Islet of Langerhans (tissue), 1 donor: ENCODE measurements around the gene SPOCK3.
"Not testable (repeated sequence)": the region's sequence is repeated elsewhere in the genome, so short reads cannot be mapped to it uniquely, and the experiment has no call there.

Source experiments
- FAIRE-seq: peaks from one replicate; lab custom pipeline; 2011; peaks lifted over from hg19 to GRCh38; lab: Jason Lieb, UNC

SPOCK3 gene

GRCh38 chr4:166941629-166942028 lies 292.7 kb downstream of the SPOCK3 start:
- FAIRE-seq: no peak

GRCh38 chr4:166930464-166930863 lies 303.8 kb downstream of the SPOCK3 start:
- FAIRE-seq: no peak

- no peak for FAIRE-seq
These were observed 309.9 kb downstream of the SPOCK3 start for GRCh38 chr4:166924424-166924823.

GRCh38 chr4:166913926-166914325 lies 320.4 kb downstream of the SPOCK3 start:
- FAIRE-seq: no peak

- FAIRE-seq: no peak
These were observed 330.9 kb downstream of the SPOCK3 start for GRCh38 chr4:166903408-166903807.

GRCh38 chr4:166902941-166903340 lies 331.4 kb downstream of the SPOCK3 start:
- FAIRE-seq: no peak

- FAIRE-seq: no peak
These were observed 338.0 kb downstream of the SPOCK3 start for GRCh38 chr4:166896254-166896653.

GRCh38 chr4:166895771-166896170 lies 338.5 kb downstream of the SPOCK3 start:
- FAIRE-seq: no peak

GRCh38 chr4:166887457-166887856 lies 346.8 kb downstream of the SPOCK3 start:
- FAIRE-seq: no peak

GRCh38 chr4:166886718-166887117 lies 347.6 kb downstream of the SPOCK3 start:
- no peak for FAIRE-seq

- no peak for FAIRE-seq
These were observed 352.1 kb downstream of the SPOCK3 start for GRCh38 chr4:166882221-166882620.

- no peak for FAIRE-seq
These were observed 358.5 kb downstream of the SPOCK3 start for GRCh38 chr4:166875821-166876220.

GRCh38 chr4:166862032-166862431 lies 372.3 kb downstream of the SPOCK3 start:
- FAIRE-seq: no peak

GRCh38 chr4:166850398-166850797 lies 383.9 kb downstream of the SPOCK3 start:
- FAIRE-seq: not testable (repeated sequence)

GRCh38 chr4:166846939-166847338 lies 387.4 kb downstream of the SPOCK3 start:
- FAIRE-seq: no peak

GRCh38 chr4:166842795-166843261 lies 391.5 kb downstream of the SPOCK3 start:
- no peak for FAIRE-seq

- FAIRE-seq: no peak
These were observed 394.6 kb downstream of the SPOCK3 start for GRCh38 chr4:166839615-166840251.

- no peak for FAIRE-seq
These were observed 395.2 kb downstream of the SPOCK3 start for GRCh38 chr4:166838975-166839614.

GRCh38 chr4:166836865-166837264 lies 397.4 kb downstream of the SPOCK3 start:
- FAIRE-seq: no peak

GRCh38 chr4:166827629-166828028 lies 406.7 kb downstream of the SPOCK3 start:
- no peak for FAIRE-seq

- FAIRE-seq: no peak
These were observed 407.1 kb downstream of the SPOCK3 start for GRCh38 chr4:166827167-166827566.

- no peak for FAIRE-seq
These were observed 410.4 kb downstream of the SPOCK3 start for GRCh38 chr4:166823848-166824247.

GRCh38 chr4:166823126-166823525 lies 411.2 kb downstream of the SPOCK3 start:
- no peak for FAIRE-seq

GRCh38 chr4:166822386-166822785 lies 411.9 kb downstream of the SPOCK3 start:
- FAIRE-seq: no peak
